HG03135 (cell line): ENCODE data around the gene EEIG1.
"Not testable (repeated sequence)": the region's sequence is repeated elsewhere in the genome, so short reads cannot be mapped to it uniquely, and the experiment has no call there.

Source experiments
- ATAC-seq: cut with Tn5 transposase; IDR thresholded peaks from one replicate; pipeline ENCODE4 v1.9.1; 2021; ENCODE audit warnings: mild to moderate bottlenecking, moderate library complexity; ENCODE audit not compliant: unreplicated experiment

Gene EEIG1

DNA sequence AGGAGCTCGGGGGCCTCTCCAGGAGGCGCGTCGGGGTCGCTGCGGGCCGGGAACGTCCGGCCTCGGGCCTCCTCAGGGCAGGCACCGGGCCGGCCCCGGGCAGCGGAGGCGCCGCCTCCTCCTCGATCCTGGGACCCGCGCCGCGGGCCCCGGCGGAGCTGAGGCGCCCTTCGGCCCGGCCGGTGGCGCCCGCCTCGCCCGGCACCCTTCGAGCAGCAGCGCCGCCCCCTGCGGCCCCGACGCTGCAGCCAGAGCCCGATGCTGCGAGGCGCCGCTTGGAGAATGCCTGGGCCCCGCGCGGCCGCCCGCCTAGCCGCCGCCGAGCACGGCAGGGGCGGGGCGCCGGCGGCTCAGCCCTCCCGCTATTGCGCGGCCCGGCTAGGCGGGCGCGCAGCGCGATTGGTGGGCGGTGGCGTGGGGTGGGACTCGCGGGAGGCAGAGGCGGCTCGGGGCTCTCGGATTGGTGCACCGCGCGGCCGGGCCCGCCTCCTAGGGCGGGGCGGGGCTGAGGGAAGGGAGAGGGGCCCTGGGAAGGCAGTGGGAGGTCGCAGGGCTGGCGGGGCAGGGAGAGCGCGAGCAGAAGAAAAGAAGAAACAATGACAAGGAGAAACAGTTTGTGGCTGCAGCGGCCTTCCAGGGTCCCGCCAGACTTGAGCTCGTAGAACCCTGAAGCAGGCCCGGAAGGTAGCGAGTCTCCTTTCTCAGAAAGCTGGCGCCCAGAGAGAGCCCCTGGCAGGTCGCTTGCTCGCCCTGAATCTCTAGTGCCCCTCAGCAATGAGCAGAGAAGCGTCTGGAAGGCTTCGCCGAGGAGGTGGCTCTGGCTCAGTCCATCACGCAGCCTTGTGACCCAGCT, at the start of gene EEIG1:
Gene EEIG1, minus strand, starts transcription at position 284 of the 853 bp plus-strand sequence. CDS start 852 bp downstream, outside the sequence.
- peak; percentile 75 for ATAC-seq

DNA sequence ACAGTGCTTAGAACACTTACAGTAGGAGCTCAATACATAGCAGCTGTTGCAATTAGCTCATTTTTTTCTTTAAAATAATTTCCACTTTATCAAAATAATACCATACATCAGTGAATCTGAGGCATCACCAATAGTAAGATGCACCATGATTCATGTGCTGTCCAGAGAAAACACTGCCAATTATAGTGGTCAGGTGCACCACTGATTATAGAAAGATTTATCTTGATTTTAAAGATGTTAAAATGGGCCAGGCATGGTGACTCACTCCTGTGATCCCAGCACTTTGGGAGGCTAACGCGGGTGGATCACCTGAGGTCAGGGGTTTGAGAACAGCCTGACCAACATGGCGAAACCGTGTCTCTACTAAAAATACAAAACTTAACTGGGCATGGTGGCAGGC, 46.9 kb upstream of the EEIG1 start:
- no peak for ATAC-seq

DNA sequence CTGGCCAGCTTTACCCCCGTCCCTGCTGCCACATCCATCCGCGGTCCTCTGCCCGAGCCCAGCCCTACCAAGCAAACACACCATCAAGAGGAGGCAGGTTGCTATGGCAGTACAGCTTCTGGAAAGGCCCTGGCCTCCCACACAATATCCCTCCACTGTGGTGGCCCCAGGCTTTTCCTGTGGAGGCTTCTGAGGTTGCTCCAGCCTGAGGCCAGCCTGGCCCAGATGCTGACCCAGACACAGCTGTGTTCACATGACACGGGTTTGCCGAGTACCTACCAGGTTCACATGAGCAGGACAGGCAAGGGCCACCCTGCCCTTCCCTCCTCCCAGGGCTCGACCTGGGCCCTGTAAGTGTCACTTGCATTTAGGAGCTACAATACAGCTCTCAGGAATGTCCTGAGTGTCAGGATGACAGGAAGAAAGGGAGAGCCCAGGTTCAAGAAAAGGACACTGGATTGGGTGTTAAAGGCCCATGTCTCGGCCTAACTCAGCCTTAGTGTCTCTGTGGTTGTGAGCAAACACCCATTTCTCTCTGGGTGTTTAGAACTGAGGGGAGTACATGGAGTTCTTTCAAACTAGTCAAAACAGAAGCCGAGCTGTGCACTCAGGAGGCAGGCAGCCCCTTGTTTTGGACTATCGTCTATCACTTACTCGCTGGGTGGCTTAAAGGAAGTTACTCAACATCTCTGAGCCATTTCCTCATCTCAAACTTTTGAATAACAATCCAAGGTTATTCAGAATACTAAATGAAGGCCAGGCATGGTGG, 46.2 kb upstream of the EEIG1 start:
- no peak for ATAC-seq

DNA sequence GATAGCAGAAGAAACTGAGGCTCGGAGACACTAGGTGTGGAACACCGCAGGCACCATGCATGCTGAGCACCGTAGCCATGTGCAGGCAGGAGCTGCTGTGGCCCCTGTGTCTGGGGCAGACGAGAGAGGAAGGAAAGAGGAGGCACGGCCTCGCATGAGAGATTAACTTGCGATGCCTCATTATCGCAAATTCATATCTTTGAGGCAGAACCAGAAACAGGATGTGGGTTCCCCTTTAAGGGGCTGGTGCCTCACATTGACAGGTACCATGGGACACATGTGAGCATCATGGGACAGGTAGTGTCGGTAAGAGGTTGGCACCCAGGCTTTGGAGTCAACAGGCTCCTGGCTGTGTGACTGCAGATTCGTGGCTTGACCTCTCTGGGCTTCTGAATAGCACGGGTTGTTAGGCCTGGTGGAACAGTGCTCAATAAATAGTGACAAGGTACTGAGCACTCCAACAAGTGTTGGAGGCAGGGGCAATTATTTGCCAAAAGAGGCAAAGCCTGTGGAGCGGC, 45.5 kb upstream of the EEIG1 start:
- no peak for ATAC-seq

DNA sequence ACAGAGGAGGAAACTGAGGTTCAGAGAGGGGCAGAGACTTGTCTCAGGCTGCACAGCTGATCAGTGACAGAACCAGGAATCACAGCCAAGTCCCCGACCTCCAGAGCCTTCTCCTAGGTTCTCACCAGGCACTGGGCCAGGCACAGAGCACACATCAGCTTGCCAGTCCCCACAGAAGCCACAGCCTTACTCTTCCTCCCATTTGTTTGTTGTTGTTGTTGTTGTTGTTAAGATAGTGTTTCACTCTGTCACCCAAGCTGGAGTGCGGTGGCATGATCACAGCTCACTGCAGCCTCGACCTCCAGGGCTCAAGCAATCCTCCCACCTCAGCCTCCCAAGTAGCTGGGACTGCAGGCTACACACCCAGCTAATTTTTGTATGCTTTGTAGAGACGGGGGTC, 44.9 kb upstream of the EEIG1 start:
- no peak for ATAC-seq

DNA sequence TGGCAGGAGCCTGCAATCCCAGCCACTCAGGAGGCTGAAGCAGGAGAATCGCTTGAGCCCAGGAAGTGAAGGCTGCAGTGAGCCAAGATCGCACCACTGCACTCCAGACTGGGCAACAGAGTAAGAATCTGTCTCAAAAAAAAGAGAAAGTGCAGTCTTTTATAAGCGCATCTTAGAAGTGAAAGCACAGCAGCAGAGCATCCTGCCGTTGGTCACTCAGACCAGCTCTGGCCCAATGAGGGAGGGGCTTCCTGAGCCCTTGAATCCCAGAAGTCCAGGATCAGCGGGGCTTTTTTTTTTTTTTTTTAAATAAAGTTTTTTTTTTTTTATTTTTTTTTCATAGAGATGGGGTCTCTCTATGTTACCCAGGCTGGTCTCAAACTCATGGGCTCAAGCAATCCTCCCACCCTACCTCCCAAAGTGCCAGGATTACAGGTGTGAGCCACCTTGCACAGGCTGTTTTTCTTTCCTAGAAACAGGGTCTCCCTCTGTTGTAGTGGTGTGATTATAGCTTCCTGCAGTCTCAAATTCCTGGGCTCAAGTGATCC, 44.0 kb upstream of the EEIG1 start:
- ATAC-seq = no peak

DNA sequence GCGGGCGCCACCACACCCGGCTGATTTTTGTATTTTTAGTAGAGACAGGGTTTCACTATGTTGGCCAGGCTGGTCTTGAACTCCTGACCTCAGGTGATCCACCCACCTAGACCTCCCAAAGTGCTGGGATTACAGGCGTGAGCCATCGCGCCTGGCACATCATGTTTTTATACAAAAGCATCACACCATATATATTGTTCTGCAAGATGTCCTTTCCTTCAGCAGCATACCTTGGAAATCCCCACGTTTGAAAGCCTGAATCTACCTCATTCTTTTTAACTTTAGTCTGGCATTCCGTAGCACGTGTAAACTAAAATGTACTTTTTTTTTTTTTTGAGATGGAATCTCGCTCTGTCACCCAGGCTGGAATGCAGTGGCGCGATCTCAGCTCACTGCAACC, 42.9 kb upstream of the EEIG1 start:
- ATAC-seq = not testable (repeated sequence)

DNA sequence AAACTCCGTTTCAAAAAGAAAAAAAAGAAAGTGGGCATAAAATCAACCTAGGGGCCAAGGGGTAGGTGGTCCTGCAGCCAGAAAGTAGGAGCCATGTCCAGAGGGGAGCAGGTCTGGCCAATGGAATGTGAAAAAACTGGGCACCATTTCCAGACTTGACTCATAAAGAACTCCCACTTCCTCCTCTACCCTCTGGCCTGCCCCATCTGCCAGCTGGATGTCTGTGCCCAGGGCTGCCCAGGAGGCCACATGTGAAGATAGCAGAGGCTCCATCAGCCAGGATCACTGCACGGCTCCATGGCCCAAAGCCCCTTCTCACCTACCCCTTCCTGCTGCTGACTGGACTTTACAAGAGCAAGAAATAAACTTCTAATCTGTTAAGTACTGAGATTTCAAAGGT, 42.1 kb upstream of the EEIG1 start:
- ATAC-seq = no peak

DNA sequence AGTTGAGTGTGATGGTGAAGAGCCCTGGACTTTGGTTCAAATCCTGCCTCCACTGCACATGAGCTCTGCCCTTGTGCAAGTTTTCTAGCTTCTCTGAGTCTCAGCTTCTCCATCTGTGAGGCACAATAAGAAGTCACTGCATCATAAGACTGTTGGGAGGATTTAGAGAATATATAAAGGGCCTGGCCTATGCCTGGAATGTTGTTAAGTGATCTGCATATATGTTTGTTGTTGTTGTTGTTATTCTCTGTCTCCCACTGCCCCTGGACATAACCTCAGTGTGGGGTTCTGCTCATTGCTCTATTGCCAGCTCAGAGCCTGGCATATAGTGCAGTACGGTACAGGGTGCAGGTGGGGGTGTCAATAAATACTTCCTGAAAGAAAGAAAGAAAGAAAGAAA, 40.3 kb upstream of the EEIG1 start:
- ATAC-seq = no peak

DNA sequence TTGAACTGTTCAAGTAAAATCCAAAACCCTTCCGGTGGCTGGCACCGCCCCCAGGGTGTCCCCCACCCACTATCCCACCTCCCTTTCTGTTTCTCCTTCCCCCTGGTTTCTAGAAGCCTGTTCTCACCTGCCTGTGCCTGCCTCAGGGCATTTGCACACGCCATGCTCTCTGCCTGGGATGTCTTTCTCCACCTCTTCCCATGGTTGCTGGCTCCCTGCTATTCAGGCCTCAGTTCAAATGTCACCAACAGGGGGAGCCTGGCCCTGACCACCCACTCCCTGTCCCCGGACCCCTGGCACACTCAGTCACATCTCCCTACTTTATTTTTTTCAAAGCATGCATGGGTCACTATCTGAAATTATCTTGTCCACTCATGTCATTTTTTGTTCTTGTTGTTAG, 39.9 kb upstream of the EEIG1 start:
- no peak for ATAC-seq

DNA sequence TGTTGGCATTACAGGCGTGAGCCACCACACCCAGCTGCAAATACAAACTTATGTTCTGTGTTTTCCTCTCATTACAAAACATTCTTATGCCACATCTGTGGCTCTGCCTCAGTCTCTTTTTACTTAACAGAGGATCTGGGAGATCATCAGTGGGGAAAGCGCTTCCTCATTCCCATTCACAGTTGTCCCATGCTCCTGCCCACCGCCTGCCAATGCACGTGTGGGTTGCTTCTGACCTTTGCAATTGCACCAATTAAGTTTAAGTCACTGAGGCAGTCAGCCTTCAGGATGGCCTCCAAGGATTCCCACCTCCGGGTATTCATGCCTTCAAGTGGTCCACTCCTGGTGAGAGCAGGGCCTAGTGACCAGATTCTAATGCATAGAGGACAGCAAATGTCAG, 34.9 kb upstream of the EEIG1 start:
- ATAC-seq = no peak

DNA sequence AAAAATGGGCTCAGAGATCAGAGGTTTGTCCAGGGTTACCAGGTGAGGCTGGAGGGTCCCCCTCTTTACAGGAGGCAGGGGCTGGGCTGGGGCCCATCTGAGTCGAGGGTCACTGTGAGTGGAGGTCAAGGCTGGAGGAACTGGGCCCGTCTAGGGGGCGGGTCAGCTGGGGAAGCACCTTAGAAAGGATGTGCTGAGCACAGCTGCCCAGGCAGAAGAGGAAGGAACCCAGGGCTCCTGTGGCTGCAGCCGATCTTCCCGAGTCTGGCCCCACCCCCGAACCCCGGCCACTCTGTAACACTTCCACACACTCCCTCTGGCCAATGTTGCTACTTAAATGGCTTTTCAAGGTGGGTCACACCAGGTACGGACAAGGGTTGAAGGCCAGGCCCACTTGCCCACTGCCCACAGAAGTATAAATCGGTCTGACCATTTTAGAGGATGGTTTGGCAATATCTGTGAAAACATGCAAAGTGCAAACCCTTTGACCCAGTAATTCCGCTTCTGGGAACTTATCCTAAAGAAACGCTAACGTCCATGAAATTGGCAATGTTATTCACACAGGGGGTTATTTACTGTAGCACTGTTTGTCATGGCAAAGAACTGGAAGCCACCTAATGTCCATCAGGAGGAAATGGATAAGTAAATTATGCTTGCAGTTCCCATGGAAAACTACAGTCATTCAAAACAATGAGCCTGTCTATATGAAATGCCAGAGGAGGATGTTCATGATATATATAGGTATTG, 30.5 kb upstream of the EEIG1 start:
- no peak for ATAC-seq

DNA sequence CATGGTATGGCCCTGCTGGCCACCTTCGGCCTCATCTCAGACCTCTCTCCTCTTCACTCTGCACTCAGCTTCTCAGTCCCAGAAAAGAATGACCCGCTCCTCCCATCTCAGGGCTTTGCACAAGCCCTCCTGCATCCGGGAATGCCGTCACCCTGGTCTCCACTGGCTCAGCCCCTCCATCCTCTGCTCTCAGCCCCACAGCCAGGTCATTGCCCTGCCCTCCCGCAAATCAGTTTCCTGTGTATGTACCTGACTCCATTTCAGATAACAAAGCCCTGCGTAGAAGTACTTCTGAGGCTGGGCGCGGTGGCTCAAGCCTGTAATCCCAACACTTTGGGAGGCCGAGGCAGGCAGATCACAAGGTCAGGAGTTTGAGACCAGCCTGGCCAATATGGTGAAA, 28.9 kb upstream of the EEIG1 start:
- no peak for ATAC-seq

DNA sequence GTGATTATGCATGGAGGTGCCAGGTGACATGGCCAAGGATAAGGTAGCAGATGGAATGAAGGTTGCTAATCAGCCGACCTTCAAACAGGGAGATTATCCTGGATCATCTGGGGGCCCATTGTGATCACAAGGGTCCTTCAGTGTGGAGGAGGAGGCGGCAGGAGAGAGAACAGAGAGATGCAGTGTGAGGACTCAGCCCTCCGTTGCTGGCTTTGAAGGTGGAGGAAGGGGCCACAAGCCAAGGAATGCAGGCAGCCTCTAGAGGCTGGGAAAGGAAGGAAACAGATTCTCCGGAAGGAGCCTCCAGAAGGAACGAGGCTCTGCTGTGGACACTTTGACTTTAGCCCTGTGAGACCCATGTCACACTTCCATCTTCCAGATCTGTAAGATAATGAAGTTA, 27.4 kb upstream of the EEIG1 start:
- ATAC-seq = peak; percentile 9

DNA sequence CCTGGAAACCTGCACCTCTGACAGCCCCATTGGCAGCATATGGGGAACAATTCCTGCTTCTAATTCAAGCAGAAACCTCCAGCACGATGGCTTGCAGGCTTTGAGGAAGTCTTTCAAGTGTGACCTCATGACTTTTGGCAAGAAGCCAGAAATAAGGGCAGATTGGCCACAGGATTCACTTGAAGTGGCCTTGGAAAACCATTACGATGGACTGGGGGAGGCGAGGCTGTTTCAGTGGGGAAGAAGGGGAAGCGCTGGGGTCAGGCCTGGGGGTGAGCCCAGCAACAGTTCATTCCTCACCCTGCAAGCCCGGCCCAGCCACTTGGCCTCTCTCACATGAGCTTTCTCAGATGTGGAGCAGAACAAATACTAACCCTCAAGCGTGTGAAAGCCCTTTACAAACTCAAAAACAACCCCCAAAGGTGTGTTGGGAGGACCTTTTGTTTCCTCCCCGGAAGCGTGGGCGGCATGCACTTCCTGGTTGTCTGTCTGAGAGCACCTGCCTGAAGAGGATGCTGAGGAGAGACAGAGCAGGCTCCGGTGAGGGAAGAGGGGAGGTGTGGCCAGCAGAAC, 26.9 kb upstream of the EEIG1 start:
- ATAC-seq = peak; percentile 70

DNA sequence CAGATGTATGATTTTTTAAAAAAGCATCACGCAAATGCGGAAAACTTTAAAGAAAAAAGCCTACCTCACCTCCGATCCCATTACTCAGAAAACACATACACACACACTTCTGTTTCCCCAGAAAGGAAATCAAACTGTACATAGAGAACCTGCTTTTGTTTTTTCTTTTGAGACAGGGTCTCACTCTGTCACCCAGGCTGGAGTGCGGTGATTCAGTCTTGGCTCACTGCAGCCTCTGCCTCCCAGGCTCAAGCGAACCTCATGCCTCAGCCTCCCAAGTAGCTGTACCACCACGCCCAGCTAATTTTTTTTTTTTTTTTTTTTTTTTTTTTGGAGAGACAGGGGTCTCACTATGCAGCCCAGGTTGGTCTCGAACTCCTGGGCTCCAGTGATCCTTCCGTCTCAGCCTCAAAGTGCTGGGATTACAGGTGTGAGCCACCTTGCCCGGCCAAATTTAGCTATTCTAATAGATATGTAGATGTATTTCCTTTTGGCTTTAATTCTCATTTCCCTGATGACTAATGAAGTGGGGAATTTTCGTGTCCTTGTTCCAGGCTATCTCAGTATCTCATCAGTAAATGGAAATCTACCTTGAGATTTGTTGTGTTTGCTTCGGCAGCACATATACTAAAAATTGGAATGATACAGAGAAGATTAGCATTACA, 25.7 kb upstream of the EEIG1 start:
- no peak for ATAC-seq

DNA sequence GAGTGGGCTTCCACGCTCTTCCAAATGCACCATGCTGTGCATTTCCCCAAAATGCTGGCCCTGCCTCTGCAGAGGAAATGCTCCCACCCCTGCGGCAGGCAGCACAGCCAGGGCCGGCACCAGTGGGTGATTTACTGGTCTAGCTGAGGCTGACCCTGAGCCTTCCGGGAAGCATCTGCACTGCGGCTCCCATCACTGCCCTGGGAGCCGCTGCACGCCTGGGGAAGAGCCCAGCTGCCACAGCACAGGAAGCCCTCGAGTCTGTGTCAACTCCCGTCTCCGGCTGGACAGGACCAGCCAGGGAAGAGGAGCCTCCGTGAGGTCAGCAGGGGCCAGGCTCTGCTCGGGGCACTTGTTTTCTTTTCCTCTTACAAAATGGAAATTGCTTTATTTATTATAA, 25.1 kb upstream of the EEIG1 start:
- no peak for ATAC-seq

DNA sequence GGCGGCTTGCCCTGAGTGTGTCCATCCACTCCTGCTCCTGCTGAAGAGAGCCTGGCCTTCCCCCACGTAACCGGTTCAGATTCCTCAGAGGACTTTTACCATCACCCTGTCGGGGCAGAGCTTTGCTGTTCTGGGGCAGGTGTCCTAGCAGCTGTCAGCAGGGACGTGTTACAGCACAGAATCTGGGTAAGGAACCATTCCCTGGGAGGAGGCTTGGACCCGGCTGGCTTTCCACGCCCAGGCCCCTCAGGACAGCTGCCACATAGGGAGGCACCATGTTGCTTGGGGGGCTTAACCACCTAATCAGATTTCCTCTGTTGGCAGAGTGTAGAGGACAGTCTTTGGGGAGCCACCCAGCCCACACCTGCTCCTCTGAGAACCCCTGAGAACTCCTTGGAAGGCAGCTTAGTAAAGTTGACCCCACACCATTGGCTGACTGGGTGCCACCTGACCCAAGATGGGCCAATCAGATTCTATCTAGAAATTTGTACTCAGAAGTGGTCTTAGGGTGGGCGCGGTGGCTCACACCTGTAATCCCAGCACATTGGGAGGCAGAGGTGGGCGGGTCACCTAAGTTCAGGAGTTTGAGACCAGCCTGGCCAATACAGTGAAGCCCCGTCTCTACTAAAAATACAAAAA, 23.3 kb upstream of the EEIG1 start:
- no peak for ATAC-seq

DNA sequence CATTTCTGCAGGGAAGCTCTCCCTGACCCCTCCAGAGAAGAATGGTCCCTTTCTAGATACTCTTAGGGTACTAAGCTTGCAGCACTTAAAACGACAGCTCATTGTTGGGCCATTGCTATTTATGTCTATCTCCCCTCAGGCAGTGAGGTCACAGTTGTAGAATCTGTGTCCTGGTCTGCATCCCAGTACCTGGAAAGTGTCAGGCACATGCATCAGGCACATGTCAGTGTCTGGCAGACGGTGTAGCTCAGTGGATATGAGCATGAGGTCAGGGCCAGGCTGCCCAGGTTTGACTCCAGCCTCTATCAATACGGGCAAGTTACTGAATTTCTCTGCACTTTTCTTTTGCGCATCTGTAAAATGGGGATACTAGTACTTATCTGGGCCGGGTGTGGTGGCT, 22.2 kb upstream of the EEIG1 start:
- no peak for ATAC-seq
